ENCODE data around the gene UPF1.

The UPF1 gene

GRCh38 chr19:18904334-18905057, 72.7 kb downstream of the UPF1 start:
- Histone ChIP-seq H3K9me3 (ENCODE audit: control insufficient read depth, insufficient read depth, low read depth, low read length) (no peaks in the 10 kb centered on the region), H3K27ac (ENCODE audit: low read depth, low read length) (no peak overlapping the region), H3K4me3 (ENCODE audit: low read depth, low read length) (no peak overlapping the region)

GRCh38 chr19:18905058-18905456, 73.3 kb downstream of the UPF1 start:
- Histone ChIP-seq H3K27ac (ENCODE audit: low read depth, low read length) (no peak overlapping the region), H3K36me3 (ENCODE audit: control insufficient read depth, insufficient read depth, low read length) (peaks cover 79% of the 10 kb centered on the region), H3K27me3 (ENCODE audit: control insufficient read depth, insufficient read depth, low read length) (no peaks in the 10 kb centered on the region), H3K9ac (ENCODE audit: low read length) (no peak overlapping the region), H3K4me1 (ENCODE audit: control insufficient read depth, insufficient read depth, low read length) (no peaks in the 10 kb centered on the region), H3K4me3 (ENCODE audit: low read depth, low read length) (no peak overlapping the region), H3K9me3 (ENCODE audit: control insufficient read depth, insufficient read depth, low read depth, low read length) (no peaks in the 10 kb centered on the region)

More at GRCh38 chr19:18904334-18905057, 72.7 kb downstream of the UPF1 start:
- Histone ChIP-seq H3K36me3 (ENCODE audit: control insufficient read depth, insufficient read depth, low read length) (peaks cover 79% of the 10 kb centered on the region), H3K9ac (ENCODE audit: low read length) (no peak overlapping the region), H3K4me1 (ENCODE audit: control insufficient read depth, insufficient read depth, low read length) (no peaks in the 10 kb centered on the region), H3K27me3 (ENCODE audit: control insufficient read depth, insufficient read depth, low read length) (no peaks in the 10 kb centered on the region)

- Histone ChIP-seq H3K36me3 (ENCODE audit: control insufficient read depth, insufficient read depth, low read length) (peaks cover 76% of the 10 kb centered on the region), H3K9ac (ENCODE audit: low read length) (no peak overlapping the region), H3K4me1 (ENCODE audit: control insufficient read depth, insufficient read depth, low read length) (no peaks in the 10 kb centered on the region), H3K27me3 (ENCODE audit: control insufficient read depth, insufficient read depth, low read length) (no peaks in the 10 kb centered on the region), H3K27ac (ENCODE audit: low read depth, low read length) (no peak overlapping the region), H3K4me3 (ENCODE audit: low read depth, low read length) (no peak overlapping the region), H3K9me3 (ENCODE audit: control insufficient read depth, insufficient read depth, low read depth, low read length) (no peaks in the 10 kb centered on the region)
Measured at GRCh38 chr19:18905513-18906236, 73.9 kb downstream of the UPF1 start.

GRCh38 chr19:18906605-18907519, 75.1 kb downstream of the UPF1 start:
- Histone ChIP-seq H3K36me3 (ENCODE audit: control insufficient read depth, insufficient read depth, low read length) (peaks cover 73% of the 10 kb centered on the region), H3K4me3 (ENCODE audit: low read depth, low read length) (no peak overlapping the region), H3K9me3 (ENCODE audit: control insufficient read depth, insufficient read depth, low read depth, low read length) (no peaks in the 10 kb centered on the region), H3K4me1 (ENCODE audit: control insufficient read depth, insufficient read depth, low read length) (no peaks in the 10 kb centered on the region), H3K27ac (ENCODE audit: low read depth, low read length) (no peak overlapping the region), H3K27me3 (ENCODE audit: control insufficient read depth, insufficient read depth, low read length) (no peaks in the 10 kb centered on the region), H3K9ac (ENCODE audit: low read length) (no peak overlapping the region)

- Histone ChIP-seq H3K27ac (ENCODE audit: low read depth, low read length) (no peak overlapping the region), H3K4me1 (ENCODE audit: control insufficient read depth, insufficient read depth, low read length) (no peaks in the 10 kb centered on the region), H3K27me3 (ENCODE audit: control insufficient read depth, insufficient read depth, low read length) (no peaks in the 10 kb centered on the region), H3K9ac (ENCODE audit: low read length) (no peak overlapping the region), H3K4me3 (ENCODE audit: low read depth, low read length) (no peak overlapping the region), H3K36me3 (ENCODE audit: control insufficient read depth, insufficient read depth, low read length) (peaks cover 81% of the 10 kb centered on the region), H3K9me3 (ENCODE audit: control insufficient read depth, insufficient read depth, low read depth, low read length) (no peaks in the 10 kb centered on the region)
Measured at GRCh38 chr19:18908917-18909619, 77.3 kb downstream of the UPF1 start.

GRCh38 chr19:18910010-18910409, 78.3 kb downstream of the UPF1 start:
- H3K9ac ChIP-seq (ENCODE audit: low read length), result no peak overlapping the region
- no peaks in the 10 kb centered on the region for H3K9me3 ChIP-seq (ENCODE audit: control insufficient read depth, insufficient read depth, low read depth, low read length)
- H3K27me3 ChIP-seq (ENCODE audit: control insufficient read depth, insufficient read depth, low read length), result no peaks in the 10 kb centered on the region
- peaks cover 73% of the 10 kb centered on the region for H3K36me3 ChIP-seq (ENCODE audit: control insufficient read depth, insufficient read depth, low read length)
- no peak overlapping the region for H3K27ac ChIP-seq (ENCODE audit: low read depth, low read length)
- H3K4me3 ChIP-seq (ENCODE audit: low read depth, low read length), result no peak overlapping the region
- H3K4me1 ChIP-seq (ENCODE audit: control insufficient read depth, insufficient read depth, low read length), result no peaks in the 10 kb centered on the region

GRCh38 chr19:18910801-18911436, 79.2 kb downstream of the UPF1 start:
- peaks cover 69% of the 10 kb centered on the region for H3K36me3 ChIP-seq (ENCODE audit: control insufficient read depth, insufficient read depth, low read length)

GRCh38 chr19:18912933-18913332, 81.2 kb downstream of the UPF1 start:
- H3K9me3 ChIP-seq (ENCODE audit: control insufficient read depth, insufficient read depth, low read depth, low read length), result no peaks in the 10 kb centered on the region
- H3K27ac ChIP-seq (ENCODE audit: low read depth, low read length), result no peak overlapping the region
- no peak overlapping the region for H3K4me3 ChIP-seq (ENCODE audit: low read depth, low read length)
- no peaks in the 10 kb centered on the region for H3K4me1 ChIP-seq (ENCODE audit: control insufficient read depth, insufficient read depth, low read length)
- H3K27me3 ChIP-seq (ENCODE audit: control insufficient read depth, insufficient read depth, low read length), result no peaks in the 10 kb centered on the region
- H3K36me3 ChIP-seq (ENCODE audit: control insufficient read depth, insufficient read depth, low read length), result peaks cover 49% of the 10 kb centered on the region
- no peak overlapping the region for H3K9ac ChIP-seq (ENCODE audit: low read length)

More at GRCh38 chr19:18910801-18911436, 79.2 kb downstream of the UPF1 start:
- Histone ChIP-seq H3K4me1 (ENCODE audit: control insufficient read depth, insufficient read depth, low read length) (no peaks in the 10 kb centered on the region), H3K9me3 (ENCODE audit: control insufficient read depth, insufficient read depth, low read depth, low read length) (no peaks in the 10 kb centered on the region), H3K4me3 (ENCODE audit: low read depth, low read length) (no peak overlapping the region), H3K27ac (ENCODE audit: low read depth, low read length) (no peak overlapping the region), H3K9ac (ENCODE audit: low read length) (no peak overlapping the region), H3K27me3 (ENCODE audit: control insufficient read depth, insufficient read depth, low read length) (no peaks in the 10 kb centered on the region)

GRCh38 chr19:18913466-18913865, 81.7 kb downstream of the UPF1 start:
- Histone ChIP-seq H3K4me1 (ENCODE audit: control insufficient read depth, insufficient read depth, low read length) (no peaks in the 10 kb centered on the region), H3K27me3 (ENCODE audit: control insufficient read depth, insufficient read depth, low read length) (no peaks in the 10 kb centered on the region), H3K4me3 (ENCODE audit: low read depth, low read length) (no peak overlapping the region), H3K9ac (ENCODE audit: low read length) (no peak overlapping the region), H3K36me3 (ENCODE audit: control insufficient read depth, insufficient read depth, low read length) (peaks cover 46% of the 10 kb centered on the region), H3K9me3 (ENCODE audit: control insufficient read depth, insufficient read depth, low read depth, low read length) (no peaks in the 10 kb centered on the region), H3K27ac (ENCODE audit: low read depth, low read length) (no peak overlapping the region)

GRCh38 chr19:18915639-18916038, 83.9 kb downstream of the UPF1 start:
- Histone ChIP-seq H3K27me3 (ENCODE audit: control insufficient read depth, insufficient read depth, low read length) (no peaks in the 10 kb centered on the region), H3K9me3 (ENCODE audit: control insufficient read depth, insufficient read depth, low read depth, low read length) (no peaks in the 10 kb centered on the region), H3K36me3 (ENCODE audit: control insufficient read depth, insufficient read depth, low read length) (peaks cover 31% of the 10 kb centered on the region), H3K4me1 (ENCODE audit: control insufficient read depth, insufficient read depth, low read length) (no peaks in the 10 kb centered on the region), H3K27ac (ENCODE audit: low read depth, low read length) (no peak overlapping the region), H3K4me3 (ENCODE audit: low read depth, low read length) (no peak overlapping the region), H3K9ac (ENCODE audit: low read length) (no peak overlapping the region)

Measured in HUES6 (cell line).